ENCODE measurements around the gene KCND3.

DNA sequence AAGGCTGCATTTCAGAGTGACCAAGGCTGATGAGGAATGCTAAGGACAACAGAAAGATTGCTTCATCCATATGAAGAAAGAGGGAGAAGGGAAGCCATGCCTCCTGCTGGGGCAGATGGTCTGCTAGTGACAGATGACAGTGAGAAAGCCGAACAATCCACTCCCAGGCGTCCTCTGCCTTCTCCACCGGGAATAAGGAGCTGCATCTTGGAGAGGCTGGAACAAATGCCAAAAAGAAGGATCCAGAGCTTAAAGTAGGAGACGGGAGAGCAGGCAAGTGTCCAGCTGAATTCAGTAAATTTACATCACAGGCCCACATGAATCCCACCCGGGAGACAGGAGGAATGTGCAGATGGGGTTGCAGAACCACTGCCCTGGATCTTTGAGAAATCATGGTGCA lies 200.3 kb downstream of the KCND3 start:
- no peak for TF ChIP-seq POLR2AphosphoS5 (IDR thresholded peaks at IDR 0.05; ENCODE audit: insufficient read depth, low read depth, low read length)
- no peak for TF ChIP-seq EZH2 (IDR thresholded peaks at IDR 0.05; ENCODE audit: borderline replicate concordance, low read depth, low read length, severe bottlenecking)
- TF ChIP-seq, protein P1, sequence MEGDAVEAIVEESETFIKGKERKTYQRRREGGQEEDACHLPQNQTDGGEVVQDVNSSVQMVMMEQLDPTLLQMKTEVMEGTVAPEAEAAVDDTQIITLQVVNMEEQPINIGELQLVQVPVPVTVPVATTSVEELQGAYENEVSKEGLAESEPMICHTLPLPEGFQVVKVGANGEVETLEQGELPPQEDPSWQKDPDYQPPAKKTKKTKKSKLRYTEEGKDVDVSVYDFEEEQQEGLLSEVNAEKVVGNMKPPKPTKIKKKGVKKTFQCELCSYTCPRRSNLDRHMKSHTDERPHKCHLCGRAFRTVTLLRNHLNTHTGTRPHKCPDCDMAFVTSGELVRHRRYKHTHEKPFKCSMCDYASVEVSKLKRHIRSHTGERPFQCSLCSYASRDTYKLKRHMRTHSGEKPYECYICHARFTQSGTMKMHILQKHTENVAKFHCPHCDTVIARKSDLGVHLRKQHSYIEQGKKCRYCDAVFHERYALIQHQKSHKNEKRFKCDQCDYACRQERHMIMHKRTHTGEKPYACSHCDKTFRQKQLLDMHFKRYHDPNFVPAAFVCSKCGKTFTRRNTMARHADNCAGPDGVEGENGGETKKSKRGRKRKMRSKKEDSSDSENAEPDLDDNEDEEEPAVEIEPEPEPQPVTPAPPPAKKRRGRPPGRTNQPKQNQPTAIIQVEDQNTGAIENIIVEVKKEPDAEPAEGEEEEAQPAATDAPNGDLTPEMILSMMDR (IDR thresholded peaks at IDR 0.05; ENCODE audit: extremely low read depth in 1 of 2, insufficient read depth in 1 of 2, low read depth in 1 of 2, low read length in 2 of 2): no peak

Data from endothelial cell of umbilical vein (primary cell).